Testis (tissue), 2 donors: ENCODE measurements around the gene SLMAP.

ENCODE experiments used
- POLR2A ChIP-seq: fragments of 450-650 bp; IDR thresholded peaks from one replicate; pipeline ENCODE4 v1.6.1; 2017; ENCODE audit warnings: antibody characterized with exemption, mild to moderate bottlenecking, moderate library complexity
- TF ChIP-seq, protein P1 (sequence below), 3 experiments: fragments of 450-650 bp in 2 of 3; fragments of 200-600 bp in 1 of 3; sonication (generic) in 1 of 3; IDR thresholded peaks; one replicate each; pipeline ENCODE4 v1.5.1; 2016 to 2019; ENCODE audit warnings: antibody characterized with exemption in 3 of 3, mild to moderate bottlenecking in 2 of 3, moderate library complexity in 1 of 3

DNA sequence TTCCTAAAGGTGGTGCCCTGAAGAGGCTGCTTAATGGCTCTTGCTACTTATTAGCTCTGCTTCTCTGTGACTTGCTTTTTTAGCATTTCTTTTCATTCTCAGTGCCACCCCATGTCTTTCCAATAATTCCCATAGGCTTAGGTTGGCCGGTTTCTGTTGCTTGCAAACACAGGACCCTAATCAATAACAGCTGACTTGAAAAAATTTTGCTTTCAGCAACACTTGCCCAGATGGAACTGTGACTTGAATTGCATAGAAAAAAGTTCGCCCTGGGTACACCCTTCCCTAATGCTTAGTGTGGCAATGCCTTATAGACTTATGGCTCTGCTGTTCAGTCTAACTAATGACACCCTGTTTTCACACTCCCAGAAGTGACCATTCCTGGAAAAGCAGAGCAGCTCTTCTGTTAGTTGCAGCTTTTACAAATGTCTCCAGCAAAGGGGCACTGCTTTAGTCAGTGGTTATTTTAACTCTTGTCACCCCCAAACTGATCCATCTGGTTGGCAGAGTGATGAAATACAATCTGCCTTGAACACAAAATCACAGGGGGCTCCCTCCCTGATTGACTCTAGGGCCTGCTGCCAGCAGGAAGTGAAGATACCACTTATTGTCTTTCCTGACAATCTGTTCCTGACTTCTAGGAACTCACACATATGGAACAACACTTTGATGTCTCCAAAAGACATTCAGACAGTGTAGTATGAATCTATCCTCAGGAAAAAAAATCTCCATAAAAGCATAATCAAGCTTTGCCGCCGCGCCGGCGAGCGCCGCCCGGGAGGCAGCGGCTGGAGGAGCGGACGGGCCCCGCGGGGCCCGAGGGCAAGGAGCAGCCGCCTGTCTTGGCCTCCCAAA lies 9.7 kb upstream of the SLMAP start:
- TF ChIP-seq, protein P1, sequence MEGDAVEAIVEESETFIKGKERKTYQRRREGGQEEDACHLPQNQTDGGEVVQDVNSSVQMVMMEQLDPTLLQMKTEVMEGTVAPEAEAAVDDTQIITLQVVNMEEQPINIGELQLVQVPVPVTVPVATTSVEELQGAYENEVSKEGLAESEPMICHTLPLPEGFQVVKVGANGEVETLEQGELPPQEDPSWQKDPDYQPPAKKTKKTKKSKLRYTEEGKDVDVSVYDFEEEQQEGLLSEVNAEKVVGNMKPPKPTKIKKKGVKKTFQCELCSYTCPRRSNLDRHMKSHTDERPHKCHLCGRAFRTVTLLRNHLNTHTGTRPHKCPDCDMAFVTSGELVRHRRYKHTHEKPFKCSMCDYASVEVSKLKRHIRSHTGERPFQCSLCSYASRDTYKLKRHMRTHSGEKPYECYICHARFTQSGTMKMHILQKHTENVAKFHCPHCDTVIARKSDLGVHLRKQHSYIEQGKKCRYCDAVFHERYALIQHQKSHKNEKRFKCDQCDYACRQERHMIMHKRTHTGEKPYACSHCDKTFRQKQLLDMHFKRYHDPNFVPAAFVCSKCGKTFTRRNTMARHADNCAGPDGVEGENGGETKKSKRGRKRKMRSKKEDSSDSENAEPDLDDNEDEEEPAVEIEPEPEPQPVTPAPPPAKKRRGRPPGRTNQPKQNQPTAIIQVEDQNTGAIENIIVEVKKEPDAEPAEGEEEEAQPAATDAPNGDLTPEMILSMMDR (IDR thresholded peaks at IDR 0.05) = no peak
- TF ChIP-seq POLR2A = no peak
